K562 (cell line): ENCODE data around the gene SKAP1. TPM values are rescaled to one million over a fixed set of nuclear protein-coding genes. Genes with fewer than 3 reads are reported as not detected.
A peak's percentile ranks its signal among the peaks of the same experiment; 100 is the strongest.

Experiments
- ATAC-seq: fragments of 200-7000 bp; cut with Tn5 transposase; 3 replicates; pipeline ENCODE4 v1.9.1; 2020; ENCODE audit warnings: moderate library complexity
- BruUV-seq: library from RNA; stranded (reverse); fragments of 400-500 nt; replicated peaks from 2 replicates; lab custom pipeline; 2021; lab: Mats Ljungman, UMichigan
- CTCF ChIA-PET: fragments of 300-600 bp; formaldehyde crosslinking; extraction: SDS; loops from one replicate; lab custom pipeline; 2021; ENCODE audit warnings: low intra/inter-chr PET ratio; lab: Yijun Ruan, JAX
- POLR2A ChIA-PET: fragments of 300-600, 350-650 bp; sonication (Branson Sonifier 250); formaldehyde crosslinking; extraction: SDS; loops from one replicate; lab custom pipeline; 2021; ENCODE audit warnings: antibody characterized with exemption, inconsistent platforms; lab: Yijun Ruan, JAX
- DNase-seq, 4 experiments: peaks; one replicate each; pipeline versions ENCODE4 v3.0.0 to v3.0.0-alpha.2; 2011 to 2018; ENCODE audit warnings: low spot score in 3 of 4, mixed read lengths in 3 of 4; ENCODE audit errors: extremely low read depth in 1 of 4
- FAIRE-seq: peaks from 2 replicates; lab custom pipeline; 2011; peaks lifted over from hg19 to GRCh38; lab: Jason Lieb, UNC
- H2AFZ ChIP-seq: 2 replicates; pipeline ENCODE4 v1.6.0; 2011; ENCODE audit warnings: low read depth, low read length, control low read depth, inconsistent platforms
- H3K27ac ChIP-seq: fragments of 200-600 bp; 3 replicates; pipeline ENCODE4 v1.8.0; 2011; ENCODE audit warnings: low read depth, mild to moderate bottlenecking, control low read depth, inconsistent platforms, low read length, moderate library complexity, mixed read lengths; ENCODE audit errors: extremely low read depth
- H3K27me3 ChIP-seq, 2 experiments: fragments of 300-600 bp in 1 of 2; 2 replicates in 1 of 2; 3 replicates in 1 of 2; pipeline versions ENCODE4 v1.6.0 to v1.8.0; 2011; ENCODE audit warnings: inconsistent platforms in 2 of 2, low read length in 2 of 2, mild to moderate bottlenecking in 1 of 2, mixed read lengths in 1 of 2, moderate library complexity in 1 of 2; ENCODE audit not compliant: control insufficient read depth in 2 of 2, insufficient read depth in 2 of 2
- H3K36me3 ChIP-seq: fragments of 300-600 bp; 3 replicates; pipeline ENCODE4 v1.8.0; 2011; ENCODE audit warnings: mild to moderate bottlenecking, low read length, inconsistent platforms; ENCODE audit not compliant: control insufficient read depth, insufficient read depth
- H3K4me1 ChIP-seq, 2 experiments: fragments of 200-600 bp in 1 of 2; replicated peaks in 1 of 2; 2 replicates in 1 of 2; 3 replicates in 1 of 2; pipeline versions ENCODE4 v1.5.1 to v1.8.0; 2011; ENCODE audit warnings: inconsistent platforms in 2 of 2, low read length in 2 of 2, mild to moderate bottlenecking in 1 of 2, mixed read lengths in 1 of 2, moderate library complexity in 1 of 2; ENCODE audit not compliant: control insufficient read depth in 2 of 2, insufficient read depth in 2 of 2
- H3K4me2 ChIP-seq: 2 replicates; pipeline ENCODE4 v1.6.1; 2011; ENCODE audit warnings: low read length, control low read depth, inconsistent platforms, mixed read lengths; ENCODE audit not compliant: insufficient read depth
- H3K4me3 ChIP-seq: fragments of 200-600 bp; sonication (generic), shearing (Covaris generic); 2 replicates; pipeline ENCODE4 v1.5.1; 2016; ENCODE audit warnings: control low read depth, inconsistent platforms
- H3K79me2 ChIP-seq: fragments of 200-600 bp; 3 replicates; pipeline ENCODE4 v1.8.0; 2011; ENCODE audit warnings: low read length, inconsistent platforms; ENCODE audit not compliant: control insufficient read depth, insufficient read depth
- H3K9ac ChIP-seq, 2 experiments: 2 replicates each; pipeline versions ENCODE4 v1.6.0 to v1.6.1; 2011; ENCODE audit warnings: low read depth in 2 of 2, low read length in 2 of 2, control low read depth in 1 of 2, inconsistent platforms in 1 of 2, mild to moderate bottlenecking in 1 of 2, mixed read lengths in 1 of 2; ENCODE audit not compliant: insufficient read depth in 1 of 2
- H3K9me1 ChIP-seq: one replicate; pipeline ENCODE4 v1.6.0; 2011; ENCODE audit warnings: inconsistent platforms, mild to moderate bottlenecking, low read length, moderate library complexity; ENCODE audit not compliant: control insufficient read depth, insufficient read depth
- H3K9me3 ChIP-seq: replicated peaks from 2 replicates; pipeline ENCODE4 v1.5.1; 2011; ENCODE audit warnings: low read depth, low read length, inconsistent platforms; ENCODE audit not compliant: control insufficient read depth, insufficient read depth
- H4K20me1 ChIP-seq: replicated peaks from 2 replicates; pipeline ENCODE4 v1.6.1; 2011; ENCODE audit warnings: low read length, inconsistent platforms, mixed read lengths; ENCODE audit not compliant: control insufficient read depth, insufficient read depth
- IRF2 ChIP-seq: sonication (generic); formaldehyde crosslinking; IDR thresholded peaks from 2 replicates; pipeline ENCODE4 v1.8.1; 2022; ENCODE audit warnings: mild to moderate bottlenecking, missing genetic modification reagents
- NR2C2 ChIP-seq, 2 experiments: fragments of 200-800 bp in 1 of 2; sonication (Bioruptor generic) in 1 of 2; sonication (generic) in 1 of 2; formaldehyde crosslinking in 1 of 2; IDR thresholded peaks; 2 replicates each; pipeline versions ENCODE4 v1.6.1 to v1.8.0; 2016 to 2022; ENCODE audit warnings: mild to moderate bottlenecking in 1 of 2, missing compliant biosample characterization in 1 of 2, missing genetic modification characterization in 1 of 2, missing genetic modification reagents in 1 of 2
- PURB ChIP-seq: sonication (generic); formaldehyde crosslinking; IDR thresholded peaks from 2 replicates; pipeline ENCODE4 v1.9.0; 2021; ENCODE audit warnings: low read depth, mild to moderate bottlenecking, missing genetic modification reagents
- RBBP5 ChIP-seq: fragments of 200-600 bp; sonication (generic); IDR thresholded peaks from 2 replicates; pipeline ENCODE4 v1.6.1; 2012; ENCODE audit warnings: borderline replicate concordance, mild to moderate bottlenecking, low read length, control low read depth, inconsistent platforms; ENCODE audit not compliant: insufficient read depth, poor library complexity, severe bottlenecking
- SAFB ChIP-seq: fragments of 200-400 bp; formaldehyde crosslinking; IDR thresholded peaks from 2 replicates; pipeline ENCODE4 v1.6.1; 2017; ENCODE audit warnings: low read depth, low read length, borderline replicate concordance
- TAF15 ChIP-seq: fragments of 200-400 bp; formaldehyde crosslinking; IDR thresholded peaks from 2 replicates; pipeline ENCODE4 v1.6.1; 2017; ENCODE audit warnings: mild to moderate bottlenecking, low read depth, low read length, moderate library complexity
- TBL1XR1 ChIP-seq, 2 experiments: IDR thresholded peaks; 2 replicates each; pipeline ENCODE4 v1.6.1; 2012; ENCODE audit warnings: improper control_type of control experiment in 2 of 2, low read length in 2 of 2, mild to moderate bottlenecking in 1 of 2
- ZFX ChIP-seq: sonication (generic); formaldehyde crosslinking; IDR thresholded peaks from 2 replicates; pipeline ENCODE4 v1.8.0; 2022; ENCODE audit warnings: mild to moderate bottlenecking, missing genetic modification reagents, moderate library complexity
- ZNF165 ChIP-seq: fragments of 250-450 bp; sonication (Bioruptor Pico); IDR thresholded peaks from 2 replicates; pipeline ENCODE4 v1.4.0; 2020; ENCODE audit warnings: borderline replicate concordance
- ZNF699 ChIP-seq: fragments of 250-450 bp; sonication (Bioruptor Pico); IDR thresholded peaks from 2 replicates; pipeline ENCODE4 v1.8.0; 2021; ENCODE audit warnings: mild to moderate bottlenecking, moderate library complexity; ENCODE audit not compliant: insufficient replicate concordance
- ZNF766 ChIP-seq: fragments of 200-800 bp; sonication (Bioruptor generic); conservative IDR thresholded peaks from 2 replicates; pipeline ENCODE4 v1.6.1; 2016; ENCODE audit warnings: missing genetic modification characterization, missing compliant biosample characterization
- WGBS: fragments of 100-300 bp; shearing (Covaris generic); methylation state at CpG from one replicate; pipeline ENCODE4 v1.1.6; 2016; ENCODE audit warnings: low coverage, mixed read lengths; ENCODE audit not compliant: insufficient coverage; ENCODE audit errors: missing lambda C conversion rate; 5-methylcytosine and 5-hydroxymethylcytosine counted together
- in situ Hi-C: fragments of 300-500 bp; cut with MboI; formaldehyde crosslinking; loops from 4 replicates; pipeline ENCODE4 v1.15.0; 2018; ENCODE audit warnings: inconsistent platforms, mixed read lengths
- intact Hi-C: fragments of 100-400 bp; cut with micrococcal nuclease; formaldehyde crosslinking; loops from 2 replicates; pipeline ENCODE4 v1.14.2; 2022
- polyA plus RNA-seq, 8 experiments: library from polyadenylated mRNA; depleted of rRNA in 4 of 8; stranded (reverse) in 5 of 8; unstranded in 3 of 8; fragments of >200 nt; fragmentation: Nextera tagmentation in 2 of 8; fragmentation: Illumina TruSeq in 1 of 8; extraction: Ambion mirVana in 2 of 8; extraction: Trizol in 1 of 8; gene quantifications; 2 replicates each; pipeline versions ENCODE4 v1.2.1 to v1.2.3, GENCODE V29; 2011 to 2014; ENCODE audit warnings: inconsistent platforms in 1 of 8, missing spikeins in 1 of 8
- total RNA-seq, 7 experiments: library from RNA; depleted of rRNA in 6 of 7; stranded (reverse); fragments of >200 nt in 6 of 7; fragmentation: Illumina TruSeq in 2 of 7; extraction: Trizol in 2 of 7; gene quantifications; 2 replicates each; pipeline versions ENCODE4 v1.2.1 to v1.2.3, GENCODE V29; 2011 to 2021; ENCODE audit warnings: low replicate concordance in 1 of 7
- TF ChIP-seq, protein P1 (sequence below): fragments of 250-450 bp; sonication (Bioruptor Pico); IDR thresholded peaks from 2 replicates; pipeline ENCODE4 v1.4.0; 2020; ENCODE audit warnings: mild to moderate bottlenecking, moderate library complexity
- TF ChIP-seq, protein P2 (sequence below): fragments of 450-650 bp; IDR thresholded peaks from 2 replicates; pipeline ENCODE4 v1.6.1; 2016; ENCODE audit warnings: missing biosample characterization, missing genetic modification characterization
- TF ChIP-seq, protein P3 (sequence below): fragments of 250-450 bp; sonication (Bioruptor Pico); IDR thresholded peaks from 2 replicates; pipeline ENCODE4 v1.8.0; 2021; ENCODE audit warnings: moderate library complexity, mild to moderate bottlenecking, inconsistent platforms

SKAP1 gene
- total and polyA plus RNA-seq, 9 of the 15 experiments (the other 6 are each of a cell fraction or from before 2014, with no cell fraction given): 0.06 to 0.80 (median 0.10) TPM; not detected in 4

DNA sequence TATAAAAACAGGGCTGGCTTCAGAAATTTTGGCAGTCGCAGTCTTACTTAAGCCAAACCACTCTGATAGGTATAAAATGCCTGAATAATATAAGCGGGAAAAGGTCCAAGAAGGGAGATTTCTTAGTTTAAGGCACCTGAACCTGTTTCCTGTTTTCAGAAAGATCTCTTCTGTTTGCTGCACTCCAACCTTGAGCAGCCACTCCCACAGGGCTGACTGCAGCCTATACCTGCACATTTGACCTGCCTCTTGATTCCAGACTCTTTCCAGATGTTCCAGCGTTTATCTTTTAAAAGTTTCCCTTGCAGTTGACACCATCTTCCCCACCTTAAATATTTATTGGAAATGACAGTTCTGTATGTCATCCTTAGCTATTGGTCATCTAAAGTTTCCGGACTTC lies 132.2 kb downstream of the SKAP1 start:
- Histone ChIP-seq H3K4me1 (no peaks in the 10 kb centered on the region), H3K79me2 (no peaks in the 10 kb centered on the region), H2AFZ (peak overlapping the region; percentile 51), H3K27ac (no peak overlapping the region), H3K9me3 (no peaks in the 10 kb centered on the region), H3K36me3 (no peaks in the 10 kb centered on the region), H3K9ac (no peak overlapping the region), H3K4me3 (no peak overlapping the region), H3K27me3 (no peaks in the 10 kb centered on the region), H3K4me2 (no peak overlapping the region), H3K9me1 (no peaks in the 10 kb centered on the region), H4K20me1 (no peaks in the 10 kb centered on the region)
- intact Hi-C loops (no loop called here), in situ Hi-C loops (no loop called here)
- BruUV-seq: no TSS peak
- no peak for FAIRE-seq
- POLR2A ChIA-PET: no interaction called here
- TF ChIP-seq, protein P1, sequence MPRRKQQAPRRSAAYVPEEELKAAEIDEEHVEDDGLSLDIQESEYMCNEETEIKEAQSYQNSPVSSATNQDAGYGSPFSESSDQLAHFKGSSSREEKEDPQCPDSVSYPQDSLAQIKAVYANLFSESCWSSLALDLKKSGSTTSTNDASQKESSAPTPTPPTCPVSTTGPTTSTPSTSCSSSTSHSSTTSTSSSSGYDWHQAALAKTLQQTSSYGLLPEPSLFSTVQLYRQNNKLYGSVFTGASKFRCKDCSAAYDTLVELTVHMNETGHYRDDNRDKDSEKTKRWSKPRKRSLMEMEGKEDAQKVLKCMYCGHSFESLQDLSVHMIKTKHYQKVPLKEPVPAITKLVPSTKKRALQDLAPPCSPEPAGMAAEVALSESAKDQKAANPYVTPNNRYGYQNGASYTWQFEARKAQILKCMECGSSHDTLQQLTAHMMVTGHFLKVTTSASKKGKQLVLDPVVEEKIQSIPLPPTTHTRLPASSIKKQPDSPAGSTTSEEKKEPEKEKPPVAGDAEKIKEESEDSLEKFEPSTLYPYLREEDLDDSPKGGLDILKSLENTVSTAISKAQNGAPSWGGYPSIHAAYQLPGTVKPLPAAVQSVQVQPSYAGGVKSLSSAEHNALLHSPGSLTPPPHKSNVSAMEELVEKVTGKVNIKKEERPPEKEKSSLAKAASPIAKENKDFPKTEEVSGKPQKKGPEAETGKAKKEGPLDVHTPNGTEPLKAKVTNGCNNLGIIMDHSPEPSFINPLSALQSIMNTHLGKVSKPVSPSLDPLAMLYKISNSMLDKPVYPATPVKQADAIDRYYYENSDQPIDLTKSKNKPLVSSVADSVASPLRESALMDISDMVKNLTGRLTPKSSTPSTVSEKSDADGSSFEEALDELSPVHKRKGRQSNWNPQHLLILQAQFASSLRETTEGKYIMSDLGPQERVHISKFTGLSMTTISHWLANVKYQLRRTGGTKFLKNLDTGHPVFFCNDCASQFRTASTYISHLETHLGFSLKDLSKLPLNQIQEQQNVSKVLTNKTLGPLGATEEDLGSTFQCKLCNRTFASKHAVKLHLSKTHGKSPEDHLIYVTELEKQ (CRISPR knock-in tag): no peak
- TF ChIP-seq ZNF165 (CRISPR knock-in tag) (no peak), TAF15 (no peak), SAFB (no peak), RBBP5 (no peak), TBL1XR1 (IDR thresholded peaks at IDR 0.05; ENCODE audit: low read length in 2 of 2) (no peak), ZNF699 (no peak), NR2C2 (CRISPR knock-in tag; IDR thresholded peaks at IDR 0.05) (no peak), NR2C2 (tag; IDR thresholded peaks at IDR 0.05) (no peak), IRF2 (CRISPR knock-in tag) (no peak), ZNF766 (no peak), PURB (CRISPR knock-in tag) (no peak), ZFX (CRISPR knock-in tag) (no peak)
- TF ChIP-seq, protein P2, sequence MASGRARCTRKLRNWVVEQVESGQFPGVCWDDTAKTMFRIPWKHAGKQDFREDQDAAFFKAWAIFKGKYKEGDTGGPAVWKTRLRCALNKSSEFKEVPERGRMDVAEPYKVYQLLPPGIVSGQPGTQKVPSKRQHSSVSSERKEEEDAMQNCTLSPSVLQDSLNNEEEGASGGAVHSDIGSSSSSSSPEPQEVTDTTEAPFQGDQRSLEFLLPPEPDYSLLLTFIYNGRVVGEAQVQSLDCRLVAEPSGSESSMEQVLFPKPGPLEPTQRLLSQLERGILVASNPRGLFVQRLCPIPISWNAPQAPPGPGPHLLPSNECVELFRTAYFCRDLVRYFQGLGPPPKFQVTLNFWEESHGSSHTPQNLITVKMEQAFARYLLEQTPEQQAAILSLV (tag): no peak
- TF ChIP-seq, protein P3, sequence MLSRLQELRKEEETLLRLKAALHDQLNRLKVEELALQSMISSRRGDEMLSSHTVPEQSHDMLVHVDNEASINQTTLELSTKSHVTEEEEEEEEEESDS: no peak
- CTCF ChIA-PET: no interaction called here
- ATAC-seq: peak; percentile 40; the same call in 1 of the 3 replicates
- no peak for DNase-seq
- WGBS: 42% methylated on average over 4 of the region's 4 CpGs
